ENCODE results near the gene KCTD16. TPM values are rescaled to one million over a fixed set of nuclear protein-coding genes. Genes with fewer than 3 reads are reported as not detected.

Gene KCTD16
- total and polyA plus RNA-seq, 5 donors from 2014 or later = 0.44 TPM; not detected in 4

DNA sequence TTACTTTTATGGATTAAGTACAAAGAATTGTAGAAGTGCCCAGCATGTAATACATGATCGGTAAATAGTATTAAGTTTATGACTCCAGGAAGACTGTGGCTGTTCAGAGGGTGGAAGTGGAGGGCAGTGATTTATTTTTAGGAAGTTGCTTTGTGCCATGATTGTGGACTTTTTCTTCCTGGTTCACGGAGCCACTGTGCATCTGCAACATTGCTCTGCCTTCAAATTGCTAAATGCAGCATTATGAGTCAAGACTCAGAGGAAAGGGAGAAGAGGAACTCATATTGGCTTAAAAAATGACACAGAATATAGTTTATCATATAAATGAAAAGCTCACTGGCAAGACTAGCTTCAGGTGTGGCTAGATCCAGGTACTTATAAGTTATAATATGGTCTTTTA is 301.5 kb downstream of the KCTD16 start:
- H3K4me3 Mint-ChIP-seq = no peak overlapping the region
- ATAC-seq (ENCODE audit: low read depth in 2 of 2) = no peak

GRCh38 chr5:144473650-144474049 is 303.0 kb downstream of the KCTD16 start:
- Histone ChIP-seq H3K9me3 (ENCODE audit: control insufficient read depth in 2 of 2, low read length in 2 of 2) (no peaks in the 10 kb centered on the region), H3K27me3 (ENCODE audit: control insufficient read depth, insufficient read depth, low read length) (no peaks in the 10 kb centered on the region), H3K27ac (ENCODE audit: insufficient read depth, low read length, poor library complexity, severe bottlenecking) (no peak overlapping the region), H3K36me3 (ENCODE audit: control insufficient read depth, insufficient read depth, low read length) (no peaks in the 10 kb centered on the region), H3K4me1 (ENCODE audit: control insufficient read depth, insufficient read depth, low read length, poor library complexity, severe bottlenecking) (no peaks in the 10 kb centered on the region), H3K4me3 (ENCODE audit: low read depth, low read length) (no peak overlapping the region)
- Mint-ChIP-seq H3K9me3 (peaks cover 0 to 4% (median 1%) of the 10 kb centered on the region in 7 donors), H3K27me3 (no peaks in the 10 kb centered on the region), H3K27ac (no peak overlapping the region), H3K36me3 (no peaks in the 10 kb centered on the region), H3K4me1 (no peaks in the 10 kb centered on the region), H3K4me3 (no peak overlapping the region)
- ATAC-seq (ENCODE audit: low read depth in 2 of 2) = no peak
- DNase-seq = no peak

More for the DNA sequence above, 301.5 kb downstream of the KCTD16 start:
- H3K4me1 Mint-ChIP-seq = no peaks in the 10 kb centered on the region
- Histone ChIP-seq H3K4me3 (ENCODE audit: low read depth, low read length) (no peak overlapping the region), H3K4me1 (ENCODE audit: control insufficient read depth, insufficient read depth, low read length, poor library complexity, severe bottlenecking) (no peaks in the 10 kb centered on the region), H3K9me3 (ENCODE audit: control insufficient read depth in 2 of 2, low read length in 2 of 2) (no peaks in the 10 kb centered on the region), H3K36me3 (ENCODE audit: control insufficient read depth, insufficient read depth, low read length) (no peaks in the 10 kb centered on the region), H3K27ac (ENCODE audit: insufficient read depth, low read length, poor library complexity, severe bottlenecking) (no peak overlapping the region), H3K27me3 (ENCODE audit: control insufficient read depth, insufficient read depth, low read length) (no peaks in the 10 kb centered on the region)
- H3K27ac Mint-ChIP-seq = no peak overlapping the region
- H3K9me3 Mint-ChIP-seq = peaks cover 0 to 3% (median 0%) of the 10 kb centered on the region in 7 donors
- no peak for DNase-seq
- H3K27me3 Mint-ChIP-seq = no peaks in the 10 kb centered on the region
- H3K36me3 Mint-ChIP-seq = no peaks in the 10 kb centered on the region

- Histone ChIP-seq H3K27ac (ENCODE audit: insufficient read depth, low read length, poor library complexity, severe bottlenecking) (no peak overlapping the region), H3K36me3 (ENCODE audit: control insufficient read depth, insufficient read depth, low read length) (no peaks in the 10 kb centered on the region), H3K4me3 (ENCODE audit: low read depth, low read length) (no peak overlapping the region), H3K9me3 (ENCODE audit: control insufficient read depth in 2 of 2, low read length in 2 of 2) (no peaks in the 10 kb centered on the region), H3K4me1 (ENCODE audit: control insufficient read depth, insufficient read depth, low read length, poor library complexity, severe bottlenecking) (no peaks in the 10 kb centered on the region), H3K27me3 (ENCODE audit: control insufficient read depth, insufficient read depth, low read length) (no peaks in the 10 kb centered on the region)
- Mint-ChIP-seq H3K9me3 (peaks cover 0 to 10% (median 2%) of the 10 kb centered on the region in 7 donors), H3K36me3 (no peaks in the 10 kb centered on the region), H3K4me3 (no peak overlapping the region), H3K27ac (no peak overlapping the region), H3K27me3 (no peaks in the 10 kb centered on the region), H3K4me1 (no peaks in the 10 kb centered on the region)
- DNase-seq = no peak
- no peak for ATAC-seq (ENCODE audit: low read depth in 2 of 2)
Measured at GRCh38 chr5:144478565-144478964, 307.9 kb downstream of the KCTD16 start.

DNA sequence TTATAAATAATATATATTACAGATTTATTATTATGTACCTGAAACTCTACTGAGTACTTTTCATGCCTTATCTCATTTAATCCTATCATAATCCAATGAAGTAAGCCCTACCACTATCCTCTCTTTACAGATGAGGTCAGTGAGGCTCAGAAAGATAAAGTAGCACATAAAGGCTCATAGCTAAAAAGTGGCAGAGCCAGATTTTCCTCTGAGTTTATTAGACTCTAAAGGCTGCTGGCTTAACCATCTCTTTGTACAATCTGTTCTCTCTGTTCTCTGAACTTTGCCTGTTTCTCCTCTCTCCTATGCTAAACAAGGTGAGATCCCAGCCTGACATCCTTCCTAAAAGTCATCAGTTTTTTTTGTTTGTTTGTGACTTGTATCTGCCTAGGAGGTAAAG is 311.2 kb downstream of the KCTD16 start:
- H3K4me1 ChIP-seq (ENCODE audit: control insufficient read depth, insufficient read depth, low read length, poor library complexity, severe bottlenecking) = no peaks in the 10 kb centered on the region
- ATAC-seq (ENCODE audit: low read depth in 2 of 2) = no peak
- Mint-ChIP-seq H3K36me3 (no peaks in the 10 kb centered on the region), H3K27ac (no peak overlapping the region), H3K27me3 (no peaks in the 10 kb centered on the region), H3K4me1 (no peaks in the 10 kb centered on the region), H3K4me3 (no peak overlapping the region), H3K9me3 (peaks cover 0 to 10% (median 2%) of the 10 kb centered on the region in 7 donors)
- H3K4me3 ChIP-seq (ENCODE audit: low read depth, low read length) = no peak overlapping the region
- no peak for DNase-seq
- no peaks in the 10 kb centered on the region for H3K9me3 ChIP-seq (ENCODE audit: control insufficient read depth in 2 of 2, low read length in 2 of 2)
- H3K36me3 ChIP-seq (ENCODE audit: control insufficient read depth, insufficient read depth, low read length) = no peaks in the 10 kb centered on the region
- no peaks in the 10 kb centered on the region for H3K27me3 ChIP-seq (ENCODE audit: control insufficient read depth, insufficient read depth, low read length)
- no peak overlapping the region for H3K27ac ChIP-seq (ENCODE audit: insufficient read depth, low read length, poor library complexity, severe bottlenecking)

DNA sequence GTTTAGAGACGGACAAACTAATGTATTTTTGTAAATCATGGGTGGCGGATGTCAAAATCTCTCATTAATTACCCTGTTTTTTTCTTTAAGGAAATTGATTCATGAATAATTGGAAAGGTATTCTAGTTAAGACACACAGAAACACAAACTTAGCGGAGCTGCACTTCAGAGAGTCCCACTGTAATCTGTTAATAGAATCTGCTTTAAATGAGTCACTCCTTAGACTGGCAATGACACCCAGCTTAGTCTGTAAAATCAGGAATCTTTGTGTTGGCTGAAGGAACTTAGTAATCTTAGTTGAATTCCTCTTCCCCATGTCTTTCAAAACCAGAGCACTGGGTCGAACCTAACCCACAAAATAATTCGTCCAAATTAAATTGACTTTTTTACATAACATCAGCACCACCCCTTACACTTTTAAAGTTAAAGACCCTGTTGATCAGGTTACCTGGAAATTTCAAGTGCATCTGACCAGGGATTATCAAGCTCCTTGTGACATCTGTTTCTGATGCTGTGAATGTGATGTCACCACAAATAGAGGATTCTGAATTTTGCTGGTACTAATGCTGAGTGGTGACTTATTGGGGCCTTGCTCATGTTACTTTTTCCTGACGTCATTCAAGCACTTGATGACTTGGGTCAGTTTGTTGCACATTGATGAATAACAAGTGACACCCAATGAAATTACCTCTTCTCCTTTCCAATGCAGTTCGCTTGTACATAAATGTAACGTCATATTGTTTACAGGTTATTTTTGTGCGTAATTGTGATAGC is 313.6 kb downstream of the KCTD16 start:
- Histone ChIP-seq H3K9me3 (ENCODE audit: control insufficient read depth in 2 of 2, low read length in 2 of 2) (no peaks in the 10 kb centered on the region), H3K27me3 (ENCODE audit: control insufficient read depth, insufficient read depth, low read length) (no peaks in the 10 kb centered on the region), H3K4me3 (ENCODE audit: low read depth, low read length) (no peak overlapping the region), H3K27ac (ENCODE audit: insufficient read depth, low read length, poor library complexity, severe bottlenecking) (no peak overlapping the region), H3K4me1 (ENCODE audit: control insufficient read depth, insufficient read depth, low read length, poor library complexity, severe bottlenecking) (no peaks in the 10 kb centered on the region), H3K36me3 (ENCODE audit: control insufficient read depth, insufficient read depth, low read length) (no peaks in the 10 kb centered on the region)
- Mint-ChIP-seq H3K27ac (no peak overlapping the region), H3K27me3 (no peaks in the 10 kb centered on the region), H3K9me3 (peaks cover 0 to 8% (median 0%) of the 10 kb centered on the region in 7 donors), H3K4me3 (no peak overlapping the region), H3K36me3 (no peaks in the 10 kb centered on the region), H3K4me1 (no peaks in the 10 kb centered on the region)
- ATAC-seq (ENCODE audit: low read depth in 2 of 2) (no peak), DNase-seq (no peak)

DNA sequence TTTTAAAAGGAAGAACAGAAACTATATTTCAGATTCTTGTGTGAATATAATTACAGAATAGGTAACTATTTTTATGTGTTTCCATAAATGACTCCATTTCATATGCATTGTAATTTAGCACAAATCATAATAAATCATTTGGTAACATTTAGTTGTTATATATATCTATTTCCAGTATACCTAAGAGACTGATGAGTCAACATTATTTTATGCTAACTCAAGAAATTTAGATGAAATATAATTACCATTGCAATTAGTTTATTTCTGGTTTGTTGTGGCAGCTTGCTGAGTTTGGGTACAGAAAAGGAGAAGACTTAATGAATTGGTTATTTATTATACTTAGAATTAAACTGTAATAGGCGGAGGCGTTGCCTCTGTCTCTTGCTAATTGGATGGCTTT is 314.9 kb downstream of the KCTD16 start:
- H3K27ac Mint-ChIP-seq = no peak overlapping the region
- no peak overlapping the region for H3K4me3 Mint-ChIP-seq
- H3K4me3 ChIP-seq (ENCODE audit: low read depth, low read length) = no peak overlapping the region
- H3K4me1 ChIP-seq (ENCODE audit: control insufficient read depth, insufficient read depth, low read length, poor library complexity, severe bottlenecking) = no peaks in the 10 kb centered on the region
- H3K4me1 Mint-ChIP-seq = no peaks in the 10 kb centered on the region
- H3K36me3 ChIP-seq (ENCODE audit: control insufficient read depth, insufficient read depth, low read length) = no peaks in the 10 kb centered on the region
- H3K36me3 Mint-ChIP-seq = no peaks in the 10 kb centered on the region
- no peak overlapping the region for H3K27ac ChIP-seq (ENCODE audit: insufficient read depth, low read length, poor library complexity, severe bottlenecking)
- H3K27me3 ChIP-seq (ENCODE audit: control insufficient read depth, insufficient read depth, low read length) = no peaks in the 10 kb centered on the region
- DNase-seq (no peak), ATAC-seq (ENCODE audit: low read depth in 2 of 2) (no peak)
- H3K27me3 Mint-ChIP-seq = no peaks in the 10 kb centered on the region
- H3K9me3 ChIP-seq (ENCODE audit: control insufficient read depth in 2 of 2, low read length in 2 of 2) = no peaks in the 10 kb centered on the region
- peaks cover 0 to 8% (median 2%) of the 10 kb centered on the region in 7 donors for H3K9me3 Mint-ChIP-seq

DNA sequence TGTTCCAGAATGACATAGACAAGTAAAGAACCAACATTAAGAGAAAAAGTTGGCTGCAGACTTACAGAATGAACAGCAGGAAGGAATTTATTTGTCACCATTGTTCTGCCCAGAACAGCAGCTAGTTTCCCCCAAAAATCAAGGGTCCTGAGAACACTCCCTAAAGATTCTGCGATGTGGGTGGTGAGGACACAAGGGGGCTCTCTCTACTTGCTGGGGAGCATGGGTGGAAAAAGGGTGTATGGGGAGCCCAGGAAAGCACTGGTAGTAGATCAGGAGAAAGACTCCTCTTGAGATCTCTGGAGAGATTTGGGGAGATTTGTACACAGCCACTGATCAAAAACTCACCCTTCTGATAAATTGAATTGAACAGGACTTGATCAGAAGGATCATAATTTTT is 316.5 kb downstream of the KCTD16 start:
- Histone ChIP-seq H3K4me3 (ENCODE audit: low read depth, low read length) (no peak overlapping the region), H3K27me3 (ENCODE audit: control insufficient read depth, insufficient read depth, low read length) (no peaks in the 10 kb centered on the region), H3K9me3 (ENCODE audit: control insufficient read depth in 2 of 2, low read length in 2 of 2) (no peaks in the 10 kb centered on the region), H3K4me1 (ENCODE audit: control insufficient read depth, insufficient read depth, low read length, poor library complexity, severe bottlenecking) (no peaks in the 10 kb centered on the region), H3K27ac (ENCODE audit: insufficient read depth, low read length, poor library complexity, severe bottlenecking) (no peak overlapping the region), H3K36me3 (ENCODE audit: control insufficient read depth, insufficient read depth, low read length) (no peaks in the 10 kb centered on the region)
- H3K27ac Mint-ChIP-seq = no peak overlapping the region
- ATAC-seq (ENCODE audit: low read depth in 2 of 2) (no peak), DNase-seq (no peak)
- no peaks in the 10 kb centered on the region for H3K27me3 Mint-ChIP-seq
- H3K36me3 Mint-ChIP-seq = no peaks in the 10 kb centered on the region
- H3K4me3 Mint-ChIP-seq = no peak overlapping the region
- peaks cover 0 to 16% (median 5%) of the 10 kb centered on the region in 7 donors for H3K9me3 Mint-ChIP-seq
- no peaks in the 10 kb centered on the region for H3K4me1 Mint-ChIP-seq

- ATAC-seq (ENCODE audit: low read depth in 2 of 2) = no peak
- Mint-ChIP-seq H3K36me3 (no peaks in the 10 kb centered on the region), H3K27me3 (no peaks in the 10 kb centered on the region), H3K27ac (no peak overlapping the region), H3K4me1 (no peaks in the 10 kb centered on the region), H3K4me3 (no peak overlapping the region), H3K9me3 (peaks cover 0 to 17% (median 5%) of the 10 kb centered on the region in 7 donors)
- Histone ChIP-seq H3K27me3 (ENCODE audit: control insufficient read depth, insufficient read depth, low read length) (no peaks in the 10 kb centered on the region), H3K27ac (ENCODE audit: insufficient read depth, low read length, poor library complexity, severe bottlenecking) (no peak overlapping the region), H3K36me3 (ENCODE audit: control insufficient read depth, insufficient read depth, low read length) (no peaks in the 10 kb centered on the region), H3K4me3 (ENCODE audit: low read depth, low read length) (no peak overlapping the region), H3K9me3 (ENCODE audit: control insufficient read depth in 2 of 2, low read length in 2 of 2) (no peaks in the 10 kb centered on the region), H3K4me1 (ENCODE audit: control insufficient read depth, insufficient read depth, low read length, poor library complexity, severe bottlenecking) (no peaks in the 10 kb centered on the region)
- DNase-seq = no peak
Measured at GRCh38 chr5:144487761-144488160, 317.1 kb downstream of the KCTD16 start.
